Measurements from ENCODE around the gene CD2. TPM values are rescaled to one million over a fixed set of nuclear protein-coding genes. Genes with fewer than 3 reads are reported as not detected.

Gene CD2
- total RNA-seq, 1 donor from 2014 or later, result not detected

GRCh38 chr1:116760487-116760886 lies 6.3 kb downstream of the CD2 start:
- Mint-ChIP-seq H3K9me3 (ENCODE audit: low read depth) (no peaks in the 10 kb centered on the region), H3K4me3 (ENCODE audit: unreplicated experiment) (no peak overlapping the region), H3K27ac (ENCODE audit: unreplicated experiment) (no peak overlapping the region), H3K27me3 (ENCODE audit: low read depth) (no peaks in the 10 kb centered on the region), H3K36me3 (ENCODE audit: low read depth) (no peaks in the 10 kb centered on the region), H3K4me1 (ENCODE audit: low read depth) (peaks cover 15% of the 10 kb centered on the region)
- no peak for DNase-seq (ENCODE audit: low spot score)
- no peak for TF ChIP-seq CTCF (IDR thresholded peaks at IDR 0.05)

DNA sequence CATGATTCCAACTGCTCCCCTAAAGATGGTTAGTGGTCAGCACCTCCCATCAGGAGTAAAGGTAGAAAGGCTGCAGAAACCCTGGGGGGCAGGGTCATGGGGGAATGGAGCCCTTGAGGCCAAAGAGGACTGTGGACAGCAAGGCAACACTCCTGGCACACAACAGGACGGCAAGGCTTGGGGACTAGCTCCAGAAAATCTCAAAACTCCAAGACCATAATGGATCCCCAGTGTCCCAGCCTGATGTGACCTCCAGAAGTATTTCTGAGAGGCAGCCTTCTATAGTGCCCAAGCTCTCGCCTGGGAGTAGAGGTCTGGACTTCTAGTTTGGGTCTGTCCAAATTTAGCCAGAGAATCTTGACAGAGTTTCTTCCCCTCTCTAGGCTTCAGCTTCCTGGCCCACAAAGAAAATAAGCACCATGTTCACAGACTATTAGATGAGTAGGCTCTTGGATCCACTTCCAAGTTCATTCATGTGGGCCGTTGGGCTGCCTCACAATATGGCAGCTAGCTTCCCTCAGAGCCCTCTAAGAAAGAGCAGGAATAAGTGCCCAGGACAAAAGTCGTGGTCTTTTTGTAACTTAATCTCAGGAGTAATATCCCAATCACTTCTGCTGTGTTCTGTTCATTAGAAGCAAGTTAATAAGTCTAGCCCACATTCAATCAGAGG lies 6.9 kb downstream of the CD2 start:
- Mint-ChIP-seq H3K27me3 (ENCODE audit: low read depth) (no peaks in the 10 kb centered on the region), H3K27ac (ENCODE audit: unreplicated experiment) (no peak overlapping the region), H3K4me3 (ENCODE audit: unreplicated experiment) (no peak overlapping the region), H3K9me3 (ENCODE audit: low read depth) (no peaks in the 10 kb centered on the region), H3K4me1 (ENCODE audit: low read depth) (peaks cover 15% of the 10 kb centered on the region), H3K36me3 (ENCODE audit: low read depth) (no peaks in the 10 kb centered on the region)
- DNase-seq (ENCODE audit: low spot score), result no peak
- TF ChIP-seq CTCF (IDR thresholded peaks at IDR 0.05), result no peak

GRCh38 chr1:116762281-116762680 lies 8.1 kb downstream of the CD2 start:
- peaks cover 15% of the 10 kb centered on the region for H3K4me1 Mint-ChIP-seq (ENCODE audit: low read depth)
- no peak overlapping the region for H3K27ac Mint-ChIP-seq (ENCODE audit: unreplicated experiment)
- no peak for TF ChIP-seq CTCF (IDR thresholded peaks at IDR 0.05)
- no peaks in the 10 kb centered on the region for H3K9me3 Mint-ChIP-seq (ENCODE audit: low read depth)
- DNase-seq (ENCODE audit: low spot score), result no peak
- H3K27me3 Mint-ChIP-seq (ENCODE audit: low read depth), result no peaks in the 10 kb centered on the region
- no peaks in the 10 kb centered on the region for H3K36me3 Mint-ChIP-seq (ENCODE audit: low read depth)
- H3K4me3 Mint-ChIP-seq (ENCODE audit: unreplicated experiment), result no peak overlapping the region

DNA sequence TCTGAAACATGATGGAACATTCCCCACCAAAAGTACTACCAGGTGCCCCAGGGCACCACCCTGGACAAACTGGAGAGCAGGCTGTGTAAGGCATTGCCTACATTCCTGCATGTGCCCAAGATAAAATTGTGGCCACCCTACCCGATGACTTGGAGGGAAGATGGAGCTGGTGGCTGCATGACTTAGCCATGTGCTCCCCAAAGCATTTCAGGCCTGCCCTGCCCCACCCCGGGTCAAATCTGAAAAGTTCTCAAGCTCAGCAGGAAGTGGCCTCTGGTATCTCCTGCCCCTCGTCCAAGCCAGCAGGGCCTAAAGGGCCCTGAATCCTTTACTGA lies 8.5 kb downstream of the CD2 start:
- Mint-ChIP-seq H3K27me3 (ENCODE audit: low read depth) (no peaks in the 10 kb centered on the region), H3K9me3 (ENCODE audit: low read depth) (no peaks in the 10 kb centered on the region), H3K27ac (ENCODE audit: unreplicated experiment) (no peak overlapping the region), H3K4me3 (ENCODE audit: unreplicated experiment) (no peak overlapping the region), H3K36me3 (ENCODE audit: low read depth) (no peaks in the 10 kb centered on the region), H3K4me1 (ENCODE audit: low read depth) (peaks cover 15% of the 10 kb centered on the region)
- no peak for DNase-seq (ENCODE audit: low spot score)
- no peak for TF ChIP-seq CTCF (IDR thresholded peaks at IDR 0.05)

GRCh38 chr1:116763116-116763786 lies 9.0 kb downstream of the CD2 start:
- Mint-ChIP-seq H3K27me3 (ENCODE audit: low read depth) (no peaks in the 10 kb centered on the region), H3K4me1 (ENCODE audit: low read depth) (peaks cover 15% of the 10 kb centered on the region), H3K9me3 (ENCODE audit: low read depth) (no peaks in the 10 kb centered on the region), H3K36me3 (ENCODE audit: low read depth) (no peaks in the 10 kb centered on the region), H3K27ac (ENCODE audit: unreplicated experiment) (no peak overlapping the region), H3K4me3 (ENCODE audit: unreplicated experiment) (no peak overlapping the region)
- DNase-seq (ENCODE audit: low spot score), result no peak
- TF ChIP-seq CTCF (IDR thresholded peaks at IDR 0.05), result no peak
